HepG2 (cell line): Measurements from ENCODE around the gene ZNF488. TPM values are rescaled to one million over a fixed set of nuclear protein-coding genes. Genes with fewer than 3 reads are reported as not detected.

Experiments
- ATAC-seq: fragments of 200-7000 bp; cut with Tn5 transposase; 3 replicates; pipeline ENCODE4 v1.9.1; 2020; ENCODE audit warnings: mild to moderate bottlenecking, moderate library complexity
- BruUV-seq: library from RNA; stranded (reverse); fragments of 400-500 nt; replicated peaks from 2 replicates; lab custom pipeline; 2021; lab: Mats Ljungman, UMichigan
- CTCF ChIA-PET: fragments of 300-600 bp; formaldehyde crosslinking; extraction: SDS; loops from one replicate; lab custom pipeline; 2021; ENCODE audit warnings: low total read pairs, inconsistent platforms, low intra/inter-chr PET ratio; lab: Yijun Ruan, JAX
- POLR2A ChIA-PET: fragments of 350-600 bp; sonication (Branson Sonifier 250); formaldehyde crosslinking; loops from one replicate; lab custom pipeline; 2020; ENCODE audit warnings: antibody characterized with exemption, inconsistent platforms; lab: Yijun Ruan, JAX
- DNase-seq: peaks from one replicate; pipeline ENCODE4 v3.0.0-alpha.2; 2015; ENCODE audit warnings: low spot score
- FAIRE-seq: peaks from 3 replicates; lab custom pipeline; 2011; peaks lifted over from hg19 to GRCh38; lab: Jason Lieb, UNC
- H2AFZ ChIP-seq: one replicate; pipeline ENCODE4 v1.6.1; 2011; ENCODE audit warnings: low read length, inconsistent platforms
- H3K27ac ChIP-seq: fragments of 300-600 bp; 3 replicates; pipeline ENCODE4 v1.8.0; 2011; ENCODE audit warnings: mixed run types, mild to moderate bottlenecking, mixed read lengths, low read length, inconsistent platforms; ENCODE audit not compliant: insufficient read depth; ENCODE audit errors: extremely low read length
- H3K27me3 ChIP-seq, 2 experiments: fragments of 200-600 bp in 1 of 2; 2 replicates in 1 of 2; 3 replicates in 1 of 2; pipeline versions ENCODE4 v1.6.0 to v1.8.0; 2011; ENCODE audit warnings: low read length in 2 of 2, mild to moderate bottlenecking in 2 of 2, moderate library complexity in 2 of 2, inconsistent platforms in 1 of 2; ENCODE audit not compliant: insufficient read depth in 2 of 2, control insufficient read depth in 1 of 2
- H3K36me3 ChIP-seq, 2 experiments: fragments of 200-600 bp in 1 of 2; replicated peaks in 1 of 2; 2 replicates in 1 of 2; 3 replicates in 1 of 2; pipeline versions ENCODE4 v1.5.1 to v1.8.0; 2011; ENCODE audit warnings: low read length in 2 of 2, inconsistent platforms in 1 of 2; ENCODE audit not compliant: insufficient read depth in 2 of 2, control insufficient read depth in 1 of 2
- H3K4me1 ChIP-seq: 2 replicates; pipeline ENCODE4 v1.5.1; 2012; ENCODE audit warnings: low read length, inconsistent platforms; ENCODE audit not compliant: insufficient read depth
- H3K4me2 ChIP-seq: 2 replicates; pipeline ENCODE4 v1.6.0; 2011; ENCODE audit warnings: low read depth, low read length, inconsistent platforms
- H3K4me3 ChIP-seq, 3 experiments: fragments of 200-600 bp in 1 of 3; sonication (generic), shearing (Covaris generic) in 1 of 3; replicated peaks in 1 of 3; 2 replicates each; pipeline ENCODE4 v1.5.1; 2011 to 2016; ENCODE audit warnings: low read length in 3 of 3, inconsistent platforms in 2 of 3, low read depth in 2 of 3, mild to moderate bottlenecking in 2 of 3, control low read depth in 1 of 3, mixed read lengths in 1 of 3; ENCODE audit not compliant: insufficient read depth in 1 of 3
- H3K79me2 ChIP-seq: one replicate; pipeline ENCODE4 v1.6.1; 2011; ENCODE audit warnings: low read length, inconsistent platforms; ENCODE audit not compliant: insufficient read depth
- H3K9ac ChIP-seq: 2 replicates; pipeline ENCODE4 v1.6.0; 2011; ENCODE audit warnings: mild to moderate bottlenecking, low read depth, low read length, inconsistent platforms; ENCODE audit not compliant: insufficient read depth
- H3K9me3 ChIP-seq: 2 replicates; pipeline ENCODE4 v1.5.1; 2012; ENCODE audit warnings: mild to moderate bottlenecking, low read length
- H4K20me1 ChIP-seq: 2 replicates; pipeline ENCODE4 v1.6.0; 2011; ENCODE audit warnings: inconsistent platforms, mild to moderate bottlenecking, low read length, moderate library complexity; ENCODE audit not compliant: insufficient read depth
- ADNP ChIP-seq: sonication (generic); formaldehyde crosslinking; IDR thresholded peaks from 2 replicates; pipeline ENCODE4 v1.4.0; 2020; ENCODE audit warnings: missing genetic modification reagents
- DPF2 ChIP-seq: sonication (generic); formaldehyde crosslinking; IDR thresholded peaks from 2 replicates; pipeline ENCODE4 v1.4.0; 2020; ENCODE audit warnings: mild to moderate bottlenecking, low read depth, missing genetic modification reagents, borderline replicate concordance
- HOXA9 ChIP-seq: sonication (generic); formaldehyde crosslinking; IDR thresholded peaks from 2 replicates; pipeline ENCODE4 v1.8.1; 2022; ENCODE audit warnings: missing genetic modification reagents, mild to moderate bottlenecking, moderate library complexity, borderline replicate concordance
- KLF15 ChIP-seq: sonication (generic); formaldehyde crosslinking; IDR thresholded peaks from 2 replicates; pipeline ENCODE4 v1.8.1; 2023; ENCODE audit warnings: borderline replicate concordance, mild to moderate bottlenecking, inconsistent platforms, missing genetic modification reagents, mixed read lengths
- NR2F6 ChIP-seq, 2 experiments: IDR thresholded peaks; 2 replicates each; pipeline ENCODE4 v1.6.1; 2016; ENCODE audit warnings: antibody characterized with exemption in 1 of 2, mild to moderate bottlenecking in 1 of 2
- TEAD3 ChIP-seq: optimal IDR thresholded peaks from 2 replicates; pipeline ENCODE3; 2016; ENCODE audit warnings: borderline replicate concordance
- TMF1 ChIP-seq: sonication (generic); formaldehyde crosslinking; IDR thresholded peaks from 2 replicates; pipeline ENCODE4 v1.8.1; 2022; ENCODE audit warnings: low read depth, missing genetic modification reagents
- ZNF10 ChIP-seq: sonication (generic); formaldehyde crosslinking; IDR thresholded peaks from 2 replicates; pipeline ENCODE4 v1.4.0; 2020; ENCODE audit warnings: mild to moderate bottlenecking, low read depth, missing genetic modification reagents, borderline replicate concordance
- ZNF672 ChIP-seq: sonication (generic); formaldehyde crosslinking; IDR thresholded peaks from 2 replicates; pipeline ENCODE4 v1.8.1; 2022; ENCODE audit warnings: missing genetic modification reagents
- ZNF749 ChIP-seq: sonication (generic); formaldehyde crosslinking; IDR thresholded peaks from 2 replicates; pipeline ENCODE4 v1.8.0; 2022; ENCODE audit warnings: mild to moderate bottlenecking, missing genetic modification reagents, moderate library complexity, borderline replicate concordance
- ZNF841 ChIP-seq: sonication (generic); formaldehyde crosslinking; IDR thresholded peaks from 2 replicates; pipeline ENCODE4 v1.8.1; 2023; ENCODE audit warnings: missing genetic modification reagents, borderline replicate concordance
- WGBS: methylation state at CpG from one replicate; pipeline ENCODE4 v1.1.6; 2017; ENCODE audit warnings: low lambda C conversion rate; 5-methylcytosine and 5-hydroxymethylcytosine counted together
- in situ Hi-C: cut with HindIII; loops from 2 replicates; pipeline ENCODE4 v1.10.0; 2017; ENCODE audit warnings: low pct_unique_long_range_greater_than_20kb; ENCODE audit not compliant: extremely low pct_ligation_motif_present
- intact Hi-C: fragments of 100-400 bp; cut with micrococcal nuclease; formaldehyde crosslinking; loops from one replicate; pipeline ENCODE4 v1.10.0; 2022; ENCODE audit not compliant: unreplicated experiment
- polyA plus RNA-seq, 8 experiments: library from polyadenylated mRNA; depleted of rRNA in 3 of 8; stranded (reverse) in 7 of 8; unstranded in 1 of 8; fragments of >200 nt; fragmentation: Illumina TruSeq in 4 of 8; extraction: Trizol in 4 of 8; gene quantifications; 2 replicates each; pipeline versions ENCODE4 v1.2.1 to v1.2.3, GENCODE V29; 2011 to 2016; ENCODE audit warnings: low read depth in 4 of 8, missing spikeins in 1 of 8, mixed read lengths in 1 of 8; ENCODE audit not compliant: insufficient read depth in 1 of 8
- total RNA-seq, 5 experiments: library from RNA; depleted of rRNA; stranded (reverse); fragments of >200 nt; fragmentation: Illumina TruSeq; extraction: Trizol; gene quantifications; 2 replicates each; pipeline ENCODE4 v1.2.3, GENCODE V29; 2016; ENCODE audit warnings: low read depth in 1 of 5
- TF ChIP-seq, protein P1 (sequence below): sonication (generic); formaldehyde crosslinking; conservative IDR thresholded peaks from 2 replicates; pipeline ENCODE4 v1.4.0; 2020; ENCODE audit warnings: missing genetic modification reagents
- TF ChIP-seq, protein P2 (sequence below): sonication (generic); formaldehyde crosslinking; IDR thresholded peaks from 2 replicates; pipeline ENCODE4 v1.4.0; 2020; ENCODE audit warnings: missing genetic modification reagents, borderline replicate concordance
- TF ChIP-seq, protein P3 (sequence below): sonication (generic); formaldehyde crosslinking; conservative IDR thresholded peaks from 2 replicates; pipeline ENCODE4 v1.4.0; 2020; ENCODE audit warnings: missing genetic modification reagents
- TF ChIP-seq, protein P4 (sequence below): IDR thresholded peaks from 2 replicates; pipeline ENCODE4 v1.4.0; 2020; ENCODE audit warnings: mild to moderate bottlenecking, missing genetic modification reagents

The ZNF488 gene
- total and polyA plus RNA-seq, 2 of the 13 experiments (the other 11 are each of a cell fraction or from before 2014, with no cell fraction given) = 0.13 to 0.15 TPM

GRCh38 chr10:47401874-47402640 is 18.0 kb upstream of the ZNF488 start:
- 0 out of 2 replicates have a peak overlapping the region, but pooled peaks have one; percentile 10 for H3K9ac ChIP-seq
- POLR2A ChIA-PET = no interaction called here
- TF ChIP-seq, protein P1, sequence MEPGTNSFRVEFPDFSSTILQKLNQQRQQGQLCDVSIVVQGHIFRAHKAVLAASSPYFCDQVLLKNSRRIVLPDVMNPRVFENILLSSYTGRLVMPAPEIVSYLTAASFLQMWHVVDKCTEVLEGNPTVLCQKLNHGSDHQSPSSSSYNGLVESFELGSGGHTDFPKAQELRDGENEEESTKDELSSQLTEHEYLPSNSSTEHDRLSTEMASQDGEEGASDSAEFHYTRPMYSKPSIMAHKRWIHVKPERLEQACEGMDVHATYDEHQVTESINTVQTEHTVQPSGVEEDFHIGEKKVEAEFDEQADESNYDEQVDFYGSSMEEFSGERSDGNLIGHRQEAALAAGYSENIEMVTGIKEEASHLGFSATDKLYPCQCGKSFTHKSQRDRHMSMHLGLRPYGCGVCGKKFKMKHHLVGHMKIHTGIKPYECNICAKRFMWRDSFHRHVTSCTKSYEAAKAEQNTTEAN (CRISPR knock-in tag) = no peak
- no peak; the same call in 1 of the 2 replicates for TF ChIP-seq NR2F6 (IDR thresholded peaks at IDR 0.05)
- peak; percentile 67 for TF ChIP-seq NR2F6 (CRISPR knock-in tag; IDR thresholded peaks at IDR 0.05)
- TF ChIP-seq, protein P2, sequence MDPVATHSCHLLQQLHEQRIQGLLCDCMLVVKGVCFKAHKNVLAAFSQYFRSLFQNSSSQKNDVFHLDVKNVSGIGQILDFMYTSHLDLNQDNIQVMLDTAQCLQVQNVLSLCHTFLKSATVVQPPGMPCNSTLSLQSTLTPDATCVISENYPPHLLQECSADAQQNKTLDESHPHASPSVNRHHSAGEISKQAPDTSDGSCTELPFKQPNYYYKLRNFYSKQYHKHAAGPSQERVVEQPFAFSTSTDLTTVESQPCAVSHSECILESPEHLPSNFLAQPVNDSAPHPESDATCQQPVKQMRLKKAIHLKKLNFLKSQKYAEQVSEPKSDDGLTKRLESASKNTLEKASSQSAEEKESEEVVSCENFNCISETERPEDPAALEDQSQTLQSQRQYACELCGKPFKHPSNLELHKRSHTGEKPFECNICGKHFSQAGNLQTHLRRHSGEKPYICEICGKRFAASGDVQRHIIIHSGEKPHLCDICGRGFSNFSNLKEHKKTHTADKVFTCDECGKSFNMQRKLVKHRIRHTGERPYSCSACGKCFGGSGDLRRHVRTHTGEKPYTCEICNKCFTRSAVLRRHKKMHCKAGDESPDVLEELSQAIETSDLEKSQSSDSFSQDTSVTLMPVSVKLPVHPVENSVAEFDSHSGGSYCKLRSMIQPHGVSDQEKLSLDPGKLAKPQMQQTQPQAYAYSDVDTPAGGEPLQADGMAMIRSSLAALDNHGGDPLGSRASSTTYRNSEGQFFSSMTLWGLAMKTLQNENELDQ = no peak
- TF ChIP-seq ZNF672 (CRISPR knock-in tag) = no peak
- TF ChIP-seq HOXA9 (CRISPR knock-in tag) = no peak
- TF ChIP-seq ZNF841 = no peak
- TF ChIP-seq, protein P3, sequence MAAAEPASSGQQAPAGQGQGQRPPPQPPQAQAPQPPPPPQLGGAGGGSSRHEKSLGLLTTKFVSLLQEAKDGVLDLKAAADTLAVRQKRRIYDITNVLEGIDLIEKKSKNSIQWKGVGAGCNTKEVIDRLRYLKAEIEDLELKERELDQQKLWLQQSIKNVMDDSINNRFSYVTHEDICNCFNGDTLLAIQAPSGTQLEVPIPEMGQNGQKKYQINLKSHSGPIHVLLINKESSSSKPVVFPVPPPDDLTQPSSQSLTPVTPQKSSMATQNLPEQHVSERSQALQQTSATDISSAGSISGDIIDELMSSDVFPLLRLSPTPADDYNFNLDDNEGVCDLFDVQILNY = no peak
- no peak for TF ChIP-seq ADNP (CRISPR knock-in tag)
- TF ChIP-seq ZNF10 = no peak
- TF ChIP-seq ZNF749 = no peak
- TF ChIP-seq TEAD3 (CRISPR knock-in tag) = peak; percentile 14
- TF ChIP-seq, protein P4, sequence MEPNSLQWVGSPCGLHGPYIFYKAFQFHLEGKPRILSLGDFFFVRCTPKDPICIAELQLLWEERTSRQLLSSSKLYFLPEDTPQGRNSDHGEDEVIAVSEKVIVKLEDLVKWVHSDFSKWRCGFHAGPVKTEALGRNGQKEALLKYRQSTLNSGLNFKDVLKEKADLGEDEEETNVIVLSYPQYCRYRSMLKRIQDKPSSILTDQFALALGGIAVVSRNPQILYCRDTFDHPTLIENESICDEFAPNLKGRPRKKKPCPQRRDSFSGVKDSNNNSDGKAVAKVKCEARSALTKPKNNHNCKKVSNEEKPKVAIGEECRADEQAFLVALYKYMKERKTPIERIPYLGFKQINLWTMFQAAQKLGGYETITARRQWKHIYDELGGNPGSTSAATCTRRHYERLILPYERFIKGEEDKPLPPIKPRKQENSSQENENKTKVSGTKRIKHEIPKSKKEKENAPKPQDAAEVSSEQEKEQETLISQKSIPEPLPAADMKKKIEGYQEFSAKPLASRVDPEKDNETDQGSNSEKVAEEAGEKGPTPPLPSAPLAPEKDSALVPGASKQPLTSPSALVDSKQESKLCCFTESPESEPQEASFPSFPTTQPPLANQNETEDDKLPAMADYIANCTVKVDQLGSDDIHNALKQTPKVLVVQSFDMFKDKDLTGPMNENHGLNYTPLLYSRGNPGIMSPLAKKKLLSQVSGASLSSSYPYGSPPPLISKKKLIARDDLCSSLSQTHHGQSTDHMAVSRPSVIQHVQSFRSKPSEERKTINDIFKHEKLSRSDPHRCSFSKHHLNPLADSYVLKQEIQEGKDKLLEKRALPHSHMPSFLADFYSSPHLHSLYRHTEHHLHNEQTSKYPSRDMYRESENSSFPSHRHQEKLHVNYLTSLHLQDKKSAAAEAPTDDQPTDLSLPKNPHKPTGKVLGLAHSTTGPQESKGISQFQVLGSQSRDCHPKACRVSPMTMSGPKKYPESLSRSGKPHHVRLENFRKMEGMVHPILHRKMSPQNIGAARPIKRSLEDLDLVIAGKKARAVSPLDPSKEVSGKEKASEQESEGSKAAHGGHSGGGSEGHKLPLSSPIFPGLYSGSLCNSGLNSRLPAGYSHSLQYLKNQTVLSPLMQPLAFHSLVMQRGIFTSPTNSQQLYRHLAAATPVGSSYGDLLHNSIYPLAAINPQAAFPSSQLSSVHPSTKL = peak; percentile 16; the same call in 1 of the 2 replicates
- no peak for TF ChIP-seq KLF15 (CRISPR knock-in tag)
- no peak for TF ChIP-seq DPF2 (CRISPR knock-in tag)
- no peak for TF ChIP-seq TMF1

More at GRCh38 chr10:47401874-47402640, 18.0 kb upstream of the ZNF488 start:
- in situ Hi-C loops (no loop called here), intact Hi-C loops (no loop called here)
- DNase-seq = peak; percentile 53
- peak; percentile 34 for ATAC-seq
- H3K4me2 ChIP-seq = peak overlapping the region; percentile 56
- WGBS = 26% methylated on average over 10 of the region's 10 CpGs
- no peak overlapping the region; a peak in 1 of 6 replicates for H3K4me3 ChIP-seq
- CTCF ChIA-PET = no interaction called here
- H4K20me1 ChIP-seq = no peaks in the 10 kb centered on the region
- FAIRE-seq = no peak
- H3K4me1 ChIP-seq = peaks cover 37% of the 10 kb centered on the region
- no peak overlapping the region for H2AFZ ChIP-seq
- no TSS peak for BruUV-seq
- no peaks in the 10 kb centered on the region for H3K27me3 ChIP-seq
- no peaks in the 10 kb centered on the region for H3K9me3 ChIP-seq
- no peak overlapping the region for H3K27ac ChIP-seq
- H3K79me2 ChIP-seq = no peaks in the 10 kb centered on the region
- H3K36me3 ChIP-seq = no peaks in the 10 kb centered on the region
